Naive thymus-derived CD8-positive, alpha-beta T cell (primary cell): ENCODE measurements around the gene ZSCAN31. TPM values are rescaled to one million over a fixed set of nuclear protein-coding genes. Genes with fewer than 3 reads are reported as not detected.
"Not testable (repeated sequence)": the region's sequence is repeated elsewhere in the genome, so short reads cannot be mapped to it uniquely, and the experiment has no call there.

Experiments used
- ATAC-seq, 2 donors: fragments of 150-1000 bp; cut with Tn5 transposase in 1 of 2; sonication (Bioruptor Pico), chemical (Tn5 transposase) in 1 of 2; 1 replicate in 1 of 2; 2 replicates in 1 of 2; pipeline ENCODE4 v1.10.0; 2021; ENCODE audit warnings: mild to moderate bottlenecking in 2 of 2, moderate library complexity in 2 of 2
- POLR2A ChIA-PET: fragments of 350-600 bp; sonication (Branson Sonifier 250); formaldehyde crosslinking; loops from one replicate; lab custom pipeline; 2021; ENCODE audit warnings: antibody characterized with exemption; lab: Charles Lee
- DNase-seq, 10 donors: peaks; one replicate each; pipeline versions ENCODE4 v3.0.0 to v3.0.0-alpha.2; 2020 to 2022
- H3K27ac Mint-ChIP-seq, 10 donors: one replicate each; pipeline ENCODE4 v1.8.0; 2020 to 2022; ENCODE audit warnings: mild to moderate bottlenecking in 10 of 10, mixed read lengths in 10 of 10, moderate library complexity in 4 of 10, inconsistent platforms in 1 of 10
- H3K27me3 Mint-ChIP-seq, 5 donors: one replicate each; pipeline ENCODE4 v1.8.0; 2021 to 2022; ENCODE audit warnings: mixed read lengths in 5 of 5
- H3K36me3 Mint-ChIP-seq, 3 donors: one replicate each; pipeline ENCODE4 v1.8.0; 2020 to 2022; ENCODE audit warnings: mixed read lengths in 3 of 3, mild to moderate bottlenecking in 2 of 3, inconsistent platforms in 1 of 3
- H3K4me1 Mint-ChIP-seq, 4 donors: one replicate each; pipeline ENCODE4 v1.8.0; 2021 to 2022; ENCODE audit warnings: mixed read lengths in 4 of 4
- H3K4me3 Mint-ChIP-seq, 10 donors: one replicate each; pipeline ENCODE4 v1.8.0; 2020 to 2022; ENCODE audit warnings: mild to moderate bottlenecking in 10 of 10, mixed read lengths in 10 of 10, moderate library complexity in 6 of 10, inconsistent platforms in 1 of 10
- H3K9me3 Mint-ChIP-seq, 9 donors: one replicate each; pipeline ENCODE4 v1.8.0; 2020 to 2022; ENCODE audit warnings: mixed read lengths in 9 of 9, mild to moderate bottlenecking in 3 of 9, inconsistent platforms in 1 of 9, moderate library complexity in 1 of 9
- polyA plus RNA-seq, 3 donors: library from polyadenylated mRNA; unstranded; fragments of 300-500 nt; fragmentation: Illumina TruSeq; gene quantifications; one replicate each; pipeline ENCODE4 v1.2.3, GENCODE V29; 2021
- total RNA-seq, 8 experiments: library from RNA in 2 of 8; stranded (reverse) in 2 of 8; gene quantifications; one replicate each; pipeline ENCODE4 v1.2.3 and lab custom pipeline; 2021 to 2026

Gene ZSCAN31
- total and polyA plus RNA-seq, 5 experiments from 2014 or later = 0.79 to 2.8 (median 1.0) TPM

- H3K9me3 Mint-ChIP-seq = no peaks in the 10 kb centered on the region
- no peak for DNase-seq
- no peak for ATAC-seq
- H3K36me3 Mint-ChIP-seq = peaks cover 0 to 45% (median 17%) of the 10 kb centered on the region in 3 donors
- peaks cover 0 to 5% (median 0%) of the 10 kb centered on the region in 4 donors for H3K4me1 Mint-ChIP-seq
- POLR2A ChIA-PET = no interaction called here
- H3K27me3 Mint-ChIP-seq = no peaks in the 10 kb centered on the region
- H3K4me3 Mint-ChIP-seq = no peak overlapping the region
- peak overlapping the region in 1 of 10 donors; percentile 43 for H3K27ac Mint-ChIP-seq
These were observed 32.6 kb upstream of the ZSCAN31 start for GRCh38 chr6:28368522-28368921.

GRCh38 chr6:28365590-28365989, 29.6 kb upstream of the ZSCAN31 start:
- H3K4me3 Mint-ChIP-seq, ATAC-seq, POLR2A ChIA-PET, H3K27me3 Mint-ChIP-seq, H3K4me1 Mint-ChIP-seq, H3K9me3 Mint-ChIP-seq, DNase-seq: not testable (repeated sequence)
- peaks cover 0 to 62% (median 23%) of the 10 kb centered on the region in 3 donors for H3K36me3 Mint-ChIP-seq
- peak overlapping the region in 3 of 10 donors; percentile 30 to 59 (median 50) for H3K27ac Mint-ChIP-seq

- Mint-ChIP-seq H3K36me3 (peaks cover 0 to 50% (median 20%) of the 10 kb centered on the region in 3 donors), H3K4me3 (no peak overlapping the region), H3K4me1 (peaks cover 1 to 9% (median 6%) of the 10 kb centered on the region in 4 donors), H3K27ac (no peak overlapping the region), H3K9me3 (no peaks in the 10 kb centered on the region), H3K27me3 (no peaks in the 10 kb centered on the region)
- ATAC-seq (no peak), DNase-seq (no peak)
- POLR2A ChIA-PET = no interaction called here
These were observed 25.0 kb upstream of the ZSCAN31 start for GRCh38 chr6:28360961-28361360.

GRCh38 chr6:28359562-28359961, 23.6 kb upstream of the ZSCAN31 start:
- Mint-ChIP-seq H3K4me1 (peaks cover 6 to 18% (median 16%) of the 10 kb centered on the region in 4 donors), H3K36me3 (peaks cover 0 to 36% (median 14%) of the 10 kb centered on the region in 3 donors)
- H3K27me3 Mint-ChIP-seq, H3K4me3 Mint-ChIP-seq, H3K9me3 Mint-ChIP-seq, DNase-seq, H3K27ac Mint-ChIP-seq, ATAC-seq: not testable (repeated sequence)
- POLR2A ChIA-PET = interaction anchor here (1.2 kb wide), 1 partner anchor 218 kb away, joined by 3 read pairs; the partner anchor contains the start of gene ZKSCAN8

GRCh38 chr6:28357036-28357435, 21.1 kb upstream of the ZSCAN31 start:
- POLR2A ChIA-PET = interaction anchor here (3.1 kb wide), 1 partner anchor 90 kb away, joined by 11 read pairs; the partner anchor contains the start of gene ZSCAN26
- H3K27me3 Mint-ChIP-seq = no peaks in the 10 kb centered on the region
- peaks cover 0 to 19% (median 4%) of the 10 kb centered on the region in 3 donors for H3K36me3 Mint-ChIP-seq
- peaks cover 8 to 34% (median 26%) of the 10 kb centered on the region in 4 donors for H3K4me1 Mint-ChIP-seq
- H3K27ac Mint-ChIP-seq = no peak overlapping the region
- no peaks in the 10 kb centered on the region for H3K9me3 Mint-ChIP-seq
- ATAC-seq (no peak), DNase-seq (no peak)
- no peak overlapping the region for H3K4me3 Mint-ChIP-seq

GRCh38 chr6:28356666-28357020, 20.7 kb upstream of the ZSCAN31 start:
- H3K4me1 Mint-ChIP-seq = peaks cover 8 to 37% (median 29%) of the 10 kb centered on the region in 4 donors
- peak overlapping the region in 1 of 10 donors; percentile 89 for H3K27ac Mint-ChIP-seq
- no peaks in the 10 kb centered on the region for H3K9me3 Mint-ChIP-seq
- no peak for DNase-seq
- no peaks in the 10 kb centered on the region for H3K27me3 Mint-ChIP-seq
- ATAC-seq = no peak
- POLR2A ChIA-PET = interaction anchor here (0.8 to 3.1 kb wide), 6 partner anchors 21 to 252 kb away, joined by 3 to 11 read pairs (median 4); partner anchors contain the start of genes ZKSCAN8, ZSCAN16, ZSCAN26 and ZSCAN31
- H3K36me3 Mint-ChIP-seq = peaks cover 0 to 15% (median 4%) of the 10 kb centered on the region in 3 donors
- peak overlapping the region in 1 of 10 donors; percentile 83 for H3K4me3 Mint-ChIP-seq

GRCh38 chr6:28355743-28356665, 20.1 kb upstream of the ZSCAN31 start:
- H3K4me3 Mint-ChIP-seq = peak overlapping the region; percentile 83 to 95 (median 91)
- H3K36me3 Mint-ChIP-seq = peaks cover 0 to 11% (median 0%) of the 10 kb centered on the region in 3 donors
- peak; percentile 25 to 78 (median 62) for DNase-seq
- H3K27me3 Mint-ChIP-seq = no peaks in the 10 kb centered on the region
- ATAC-seq = peak; percentile 85 to 92
- peaks cover 12 to 44% (median 35%) of the 10 kb centered on the region in 4 donors for H3K4me1 Mint-ChIP-seq
- POLR2A ChIA-PET = interaction anchor here (0.8 to 3.1 kb wide), 7 partner anchors 21 to 251 kb away, joined by 3 to 11 read pairs (median 4); partner anchors contain the start of genes ZKSCAN8, ZSCAN16, ZSCAN26 and ZSCAN31
- peak overlapping the region; percentile 29 to 90 (median 75) for H3K27ac Mint-ChIP-seq
- no peaks in the 10 kb centered on the region for H3K9me3 Mint-ChIP-seq

- DNase-seq (no peak), ATAC-seq (no peak)
- Mint-ChIP-seq H3K4me3 (peak overlapping the region in 9 of 10 donors; percentile 83 to 95 (median 91)), H3K4me1 (peaks cover 17 to 55% (median 46%) of the 10 kb centered on the region in 4 donors), H3K9me3 (no peaks in the 10 kb centered on the region), H3K36me3 (peaks cover 0 to 7% (median 0%) of the 10 kb centered on the region in 3 donors), H3K27me3 (no peaks in the 10 kb centered on the region), H3K27ac (peak overlapping the region in 4 of 10 donors; percentile 40 to 79 (median 61))
- POLR2A ChIA-PET = interaction anchor here (0.9 to 3.1 kb wide), 5 partner anchors 19 to 250 kb away, joined by 3 to 11 read pairs (median 3); partner anchors contain the start of genes ZSCAN16, ZSCAN26 and ZSCAN31
These were observed 19.0 kb upstream of the ZSCAN31 start for GRCh38 chr6:28354688-28355554.

- no peak overlapping the region for H3K4me3 Mint-ChIP-seq
- H3K36me3 Mint-ChIP-seq = no peaks in the 10 kb centered on the region
- peaks cover 22 to 62% (median 51%) of the 10 kb centered on the region in 4 donors for H3K4me1 Mint-ChIP-seq
- ATAC-seq = no peak
- H3K27ac Mint-ChIP-seq = peak overlapping the region in 2 of 10 donors; percentile 38 to 56
- DNase-seq = no peak
- H3K9me3 Mint-ChIP-seq = no peaks in the 10 kb centered on the region
- H3K27me3 Mint-ChIP-seq = peaks cover 0 to 1% (median 0%) of the 10 kb centered on the region in 5 donors
- POLR2A ChIA-PET = interaction anchor here (1.0 to 3.1 kb wide), 2 partner anchors 87 to 103 kb away, joined by 3 to 11 read pairs; partner anchors contain the start of gene ZSCAN26
These were observed 18.2 kb upstream of the ZSCAN31 start for GRCh38 chr6:28353981-28354676.

- H3K4me1 Mint-ChIP-seq = peaks cover 22 to 62% (median 51%) of the 10 kb centered on the region in 4 donors
- H3K4me3 Mint-ChIP-seq = no peak overlapping the region
- H3K27me3 Mint-ChIP-seq = peaks cover 0 to 1% (median under 1%) of the 10 kb centered on the region in 5 donors
- H3K36me3 Mint-ChIP-seq = no peaks in the 10 kb centered on the region
- ATAC-seq = no peak
- no peaks in the 10 kb centered on the region for H3K9me3 Mint-ChIP-seq
- POLR2A ChIA-PET = interaction anchor here (1.0 kb wide), 1 partner anchor 102 kb away, joined by 3 read pairs; no protein-coding TSS in a partner anchor
- no peak for DNase-seq
- H3K27ac Mint-ChIP-seq = peak overlapping the region in 4 of 10 donors; percentile 7 to 57 (median 28)
These were observed 17.4 kb upstream of the ZSCAN31 start for GRCh38 chr6:28353356-28353755.

- POLR2A ChIA-PET = interaction anchor here (0.6 kb wide), 1 partner anchor 878 kb away, joined by 3 read pairs; no protein-coding TSS in a partner anchor
- H3K9me3 Mint-ChIP-seq = no peaks in the 10 kb centered on the region
- peaks cover 2 to 17% (median 7%) of the 10 kb centered on the region in 5 donors for H3K27me3 Mint-ChIP-seq
- peak overlapping the region in 9 of 10 donors; percentile 54 to 100 (median 99) for H3K4me3 Mint-ChIP-seq
- ATAC-seq (no peak), DNase-seq (no peak)
- H3K36me3 Mint-ChIP-seq = no peaks in the 10 kb centered on the region
- peak overlapping the region in 6 of 10 donors; percentile 10 to 91 (median 46) for H3K27ac Mint-ChIP-seq
- H3K4me1 Mint-ChIP-seq = peaks cover 22 to 59% (median 49%) of the 10 kb centered on the region in 4 donors
These were observed 15.6 kb upstream of the ZSCAN31 start for GRCh38 chr6:28351493-28351925.
